ENCODE results near the gene UVRAG.

DNA sequence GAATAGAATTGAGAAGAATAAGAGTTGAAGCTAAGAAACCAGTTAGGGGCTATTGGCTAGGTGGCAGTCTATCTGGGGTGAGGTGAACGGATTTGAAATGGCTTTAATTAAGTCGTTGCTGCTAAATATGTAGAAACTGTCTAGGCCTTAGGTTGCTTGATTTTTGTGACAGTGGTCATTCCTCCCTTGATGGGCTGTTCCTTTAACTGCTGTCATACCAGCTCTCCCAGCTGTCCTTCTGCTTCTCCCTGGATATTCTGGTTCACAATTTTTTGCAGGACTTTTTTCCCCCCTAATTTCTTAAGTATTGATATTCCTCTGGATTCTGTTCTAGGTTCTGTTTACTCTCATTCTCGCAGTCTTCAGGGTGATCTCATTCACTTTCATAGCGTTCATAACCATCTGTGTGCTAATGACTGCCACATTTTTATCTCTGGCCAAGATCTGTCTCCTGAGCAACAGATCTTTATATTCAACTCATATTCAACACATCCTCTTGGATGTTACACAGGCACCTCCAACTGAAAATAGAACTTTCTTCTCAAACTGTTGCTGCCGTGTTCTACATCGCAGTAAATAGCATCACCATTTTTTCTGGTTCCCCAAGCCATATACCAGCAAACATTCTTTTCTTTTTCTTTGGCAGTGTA, 134.1 kb downstream of the UVRAG start:
- TF ChIP-seq, protein P1, sequence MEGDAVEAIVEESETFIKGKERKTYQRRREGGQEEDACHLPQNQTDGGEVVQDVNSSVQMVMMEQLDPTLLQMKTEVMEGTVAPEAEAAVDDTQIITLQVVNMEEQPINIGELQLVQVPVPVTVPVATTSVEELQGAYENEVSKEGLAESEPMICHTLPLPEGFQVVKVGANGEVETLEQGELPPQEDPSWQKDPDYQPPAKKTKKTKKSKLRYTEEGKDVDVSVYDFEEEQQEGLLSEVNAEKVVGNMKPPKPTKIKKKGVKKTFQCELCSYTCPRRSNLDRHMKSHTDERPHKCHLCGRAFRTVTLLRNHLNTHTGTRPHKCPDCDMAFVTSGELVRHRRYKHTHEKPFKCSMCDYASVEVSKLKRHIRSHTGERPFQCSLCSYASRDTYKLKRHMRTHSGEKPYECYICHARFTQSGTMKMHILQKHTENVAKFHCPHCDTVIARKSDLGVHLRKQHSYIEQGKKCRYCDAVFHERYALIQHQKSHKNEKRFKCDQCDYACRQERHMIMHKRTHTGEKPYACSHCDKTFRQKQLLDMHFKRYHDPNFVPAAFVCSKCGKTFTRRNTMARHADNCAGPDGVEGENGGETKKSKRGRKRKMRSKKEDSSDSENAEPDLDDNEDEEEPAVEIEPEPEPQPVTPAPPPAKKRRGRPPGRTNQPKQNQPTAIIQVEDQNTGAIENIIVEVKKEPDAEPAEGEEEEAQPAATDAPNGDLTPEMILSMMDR (IDR thresholded peaks at IDR 0.05 in 8 of 11, conservative IDR thresholded peaks at IDR 0.05 in 3 of 11), result no peak
- TF ChIP-seq POLR2AphosphoS5 (IDR thresholded peaks at IDR 0.05) (no peak), POLR2A (IDR thresholded peaks at IDR 0.05) (no peak)

Measured in spleen (tissue), 7 donors.